GM12875 (cell line): ENCODE data around the gene STPG1.

Experiments
- H3K4me3 ChIP-seq: one replicate; pipeline ENCODE4 v1.5.1; 2011; ENCODE audit warnings: low read depth, low read length, control low read depth
- TF ChIP-seq, protein P1 (sequence below): IDR thresholded peaks from 2 replicates; pipeline ENCODE4 v1.5.1; 2011; ENCODE audit warnings: low read depth, mild to moderate bottlenecking, control low read depth, inconsistent platforms, low read length, moderate library complexity, borderline replicate concordance; ENCODE audit not compliant: insufficient read depth

Gene STPG1

DNA sequence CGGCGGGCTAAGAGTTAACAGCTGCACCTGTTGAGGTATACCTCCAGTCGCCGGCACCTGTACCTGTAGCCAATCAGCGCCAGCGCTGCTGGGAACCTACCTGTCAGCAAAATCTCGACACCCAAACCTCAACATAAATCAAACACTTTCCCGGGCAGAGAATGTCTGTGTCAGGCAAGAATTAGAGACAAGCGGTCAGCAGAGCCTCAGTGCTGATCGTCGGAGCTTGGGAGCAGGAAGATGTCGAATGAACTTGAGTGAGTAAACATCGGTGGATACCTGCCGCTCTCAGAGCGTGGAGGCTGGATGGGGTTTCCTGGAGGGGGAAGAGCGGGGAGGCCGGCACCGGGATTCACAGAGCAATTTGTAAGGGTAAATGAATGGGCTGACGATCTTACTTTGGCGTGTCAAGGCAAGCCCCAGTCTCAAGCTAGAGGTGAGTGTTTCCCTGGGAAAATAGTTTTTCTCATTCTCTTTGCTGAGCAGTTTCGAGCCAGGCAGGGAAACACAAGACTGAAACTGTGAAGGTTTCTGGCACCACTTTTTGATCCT is 94.2 kb downstream of the STPG1 start, which contains the start of gene GRHL3:
Gene GRHL3 (plus strand): TSS at position 46 of the 552 bp plus-strand sequence. CDS start 195 bp downstream, at position 241.
- H3K4me3 ChIP-seq = no peak within 1 kb of the TSS
- TF ChIP-seq, protein P1, sequence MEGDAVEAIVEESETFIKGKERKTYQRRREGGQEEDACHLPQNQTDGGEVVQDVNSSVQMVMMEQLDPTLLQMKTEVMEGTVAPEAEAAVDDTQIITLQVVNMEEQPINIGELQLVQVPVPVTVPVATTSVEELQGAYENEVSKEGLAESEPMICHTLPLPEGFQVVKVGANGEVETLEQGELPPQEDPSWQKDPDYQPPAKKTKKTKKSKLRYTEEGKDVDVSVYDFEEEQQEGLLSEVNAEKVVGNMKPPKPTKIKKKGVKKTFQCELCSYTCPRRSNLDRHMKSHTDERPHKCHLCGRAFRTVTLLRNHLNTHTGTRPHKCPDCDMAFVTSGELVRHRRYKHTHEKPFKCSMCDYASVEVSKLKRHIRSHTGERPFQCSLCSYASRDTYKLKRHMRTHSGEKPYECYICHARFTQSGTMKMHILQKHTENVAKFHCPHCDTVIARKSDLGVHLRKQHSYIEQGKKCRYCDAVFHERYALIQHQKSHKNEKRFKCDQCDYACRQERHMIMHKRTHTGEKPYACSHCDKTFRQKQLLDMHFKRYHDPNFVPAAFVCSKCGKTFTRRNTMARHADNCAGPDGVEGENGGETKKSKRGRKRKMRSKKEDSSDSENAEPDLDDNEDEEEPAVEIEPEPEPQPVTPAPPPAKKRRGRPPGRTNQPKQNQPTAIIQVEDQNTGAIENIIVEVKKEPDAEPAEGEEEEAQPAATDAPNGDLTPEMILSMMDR = no peak

DNA sequence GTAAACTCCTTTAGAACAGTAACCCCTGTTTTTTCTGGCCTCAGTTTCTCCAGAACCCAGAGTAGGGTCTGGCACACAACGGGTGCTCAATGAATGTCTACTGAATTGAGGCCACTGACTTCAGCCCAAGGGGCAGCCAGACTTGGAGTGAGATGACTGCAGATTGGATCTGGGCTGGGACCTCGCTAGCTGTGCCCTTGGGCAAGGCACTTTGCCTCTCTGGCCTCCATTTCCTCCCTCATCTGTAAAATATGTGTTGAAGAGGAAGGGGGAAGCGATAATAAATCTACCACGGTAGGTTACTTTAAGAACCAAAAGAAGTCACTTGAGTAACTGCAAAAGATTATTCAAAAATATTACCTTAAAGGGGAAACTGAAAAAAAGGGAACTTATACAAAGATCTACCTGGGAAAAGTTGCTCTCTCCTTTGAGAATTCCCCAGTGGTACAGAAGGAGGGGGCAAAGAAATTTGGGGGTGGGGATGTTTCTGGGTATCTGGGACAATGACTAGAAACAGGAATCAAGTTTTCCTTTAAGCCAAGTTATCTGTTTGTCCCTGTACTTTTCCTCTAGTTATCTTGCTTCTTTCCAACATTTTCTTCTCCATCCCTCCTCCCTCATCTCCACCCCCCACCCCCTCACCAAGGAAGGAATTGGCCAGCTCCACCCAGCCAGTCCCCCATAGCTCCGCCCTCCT is 94.8 kb downstream of the STPG1 start:
- H3K4me3 ChIP-seq = no peak overlapping the region

DNA sequence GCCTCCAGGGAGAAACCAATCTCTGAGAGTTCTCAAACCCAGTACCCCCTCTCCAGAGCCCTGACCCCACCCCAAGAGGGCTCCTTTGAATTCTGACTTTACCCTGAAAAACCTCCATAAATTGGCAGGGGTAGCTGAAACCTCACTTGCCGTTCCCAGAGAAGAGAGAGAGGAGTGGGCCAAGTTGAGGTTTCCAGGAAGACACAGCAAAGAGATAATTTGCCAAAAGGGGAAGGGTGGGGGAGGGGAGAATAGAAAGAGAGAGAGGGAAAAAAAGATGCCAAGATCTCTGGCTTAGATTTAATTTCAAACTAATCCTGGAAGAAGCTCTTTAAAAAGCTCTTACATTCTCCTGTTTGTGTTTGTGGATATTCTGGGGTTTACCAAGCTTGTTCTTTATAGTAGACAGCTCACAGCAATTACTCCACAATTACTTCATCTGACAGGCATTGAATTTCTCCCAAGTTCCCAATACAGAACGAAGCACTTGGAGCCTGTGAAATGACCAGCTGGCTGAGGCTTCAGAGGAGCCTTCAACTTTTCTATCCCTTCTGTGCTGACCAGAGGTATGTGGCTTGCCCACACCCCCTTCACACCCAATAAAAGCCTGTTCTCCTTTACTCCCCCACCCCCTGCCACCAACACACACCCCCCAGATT is 95.5 kb downstream of the STPG1 start:
- no peak overlapping the region for H3K4me3 ChIP-seq
- TF ChIP-seq, protein P1 = no peak

More for the DNA sequence above, 94.8 kb downstream of the STPG1 start:
- TF ChIP-seq, protein P1 = no peak

DNA sequence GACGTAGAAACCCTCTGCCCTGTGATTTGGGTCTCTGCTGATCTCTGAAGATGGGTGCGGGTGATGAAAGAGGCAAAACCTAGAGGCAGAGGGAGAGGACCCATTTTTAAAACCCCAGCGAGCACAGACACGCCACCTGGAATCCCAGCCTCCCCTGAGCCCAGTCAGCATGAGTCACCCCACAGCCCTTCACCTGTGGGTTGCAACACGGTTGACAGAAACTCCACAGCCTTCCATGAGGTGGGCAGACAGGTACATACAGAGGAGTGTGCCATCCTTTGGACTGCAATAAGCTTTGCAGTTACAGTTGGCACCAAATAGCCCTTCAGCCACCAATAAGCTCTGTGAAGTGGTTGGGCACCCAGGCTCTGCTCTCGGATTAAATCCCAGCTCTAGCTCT is 96.5 kb downstream of the STPG1 start:
- H3K4me3 ChIP-seq = no peak overlapping the region
- TF ChIP-seq, protein P1 = no peak

DNA sequence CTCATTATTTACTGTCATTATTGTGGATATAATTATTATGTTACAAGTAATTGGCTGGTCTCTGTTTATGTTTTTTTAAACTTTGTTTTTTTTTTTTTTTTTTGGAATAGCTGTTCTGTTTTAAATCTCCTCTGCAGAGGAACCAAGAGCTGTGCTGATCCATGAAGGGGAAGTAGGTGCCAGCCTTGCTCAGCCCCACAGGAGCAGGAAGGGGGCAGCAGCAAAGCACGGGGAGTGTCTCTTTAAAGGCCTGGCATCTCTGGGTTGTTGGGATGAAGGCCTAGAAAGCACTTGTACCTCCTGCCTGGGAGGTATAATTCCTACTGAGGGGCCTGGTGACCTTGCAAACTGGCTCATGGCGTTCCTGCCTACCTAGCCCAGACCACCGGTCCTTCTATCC is 96.9 kb downstream of the STPG1 start:
- no peak overlapping the region for H3K4me3 ChIP-seq
- TF ChIP-seq, protein P1 = no peak

DNA sequence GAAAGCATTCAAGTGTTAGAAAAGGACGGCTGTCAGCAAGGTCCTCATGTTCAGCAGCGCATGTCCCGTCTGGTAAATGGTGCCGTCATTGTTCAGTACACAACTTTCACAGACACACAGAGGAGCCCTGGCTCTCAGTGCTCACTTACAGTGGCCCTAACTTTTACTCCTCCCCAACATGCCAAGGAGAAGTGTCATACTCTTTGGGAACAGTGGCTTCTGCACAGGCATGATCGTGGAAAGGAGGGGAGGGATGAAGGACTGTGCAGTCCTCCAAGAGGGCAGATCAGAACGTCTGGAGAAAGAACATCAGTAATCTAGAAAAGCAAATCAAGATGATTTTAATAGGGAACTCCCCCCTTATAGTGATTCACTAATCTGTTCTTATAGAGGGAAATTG is 98.2 kb downstream of the STPG1 start:
- TF ChIP-seq, protein P1 = no peak
- H3K4me3 ChIP-seq = no peak overlapping the region
